ENCODE measurements around the gene RPRD1A. TPM values are rescaled to one million over a fixed set of nuclear protein-coding genes. Genes with fewer than 3 reads are reported as not detected.

RPRD1A gene
- total and polyA plus RNA-seq, 9 of the 15 experiments (the other 6 are each of a cell fraction or from before 2014, with no cell fraction given): 30.2 to 142 (median 66.0) TPM

DNA sequence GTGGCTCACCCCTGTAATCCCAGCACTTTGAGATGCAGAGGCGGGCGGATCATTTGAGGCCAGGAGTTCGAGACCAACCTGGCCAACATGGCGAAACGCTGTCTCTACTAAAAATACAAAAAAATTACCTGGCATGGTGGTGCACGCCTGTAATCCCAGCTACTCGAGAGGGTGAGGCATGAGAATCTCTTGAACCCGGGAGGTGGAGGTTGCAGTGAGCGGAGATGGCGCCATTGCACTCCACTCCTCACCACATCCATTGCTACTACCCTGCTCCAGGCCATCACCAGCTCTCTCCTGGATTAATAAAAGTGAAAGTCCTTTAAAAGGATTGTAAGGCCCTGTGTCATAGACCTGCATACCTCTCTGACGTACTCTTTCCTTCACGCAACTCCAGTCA is 93.7 kb downstream of the RPRD1A start:
- Histone ChIP-seq H3K4me3 (peak overlapping the region; percentile 87), H3K36me3 (ENCODE audit: control insufficient read depth, insufficient read depth, low read length) (peaks cover 51% of the 10 kb centered on the region), H3K4me1 (replicated peaks in 1 of 2; ENCODE audit: control insufficient read depth in 2 of 2, insufficient read depth in 2 of 2, low read length in 2 of 2) (peaks cover 11 to 13% of the 10 kb centered on the region in 2 experiments; a peak in 2 of 5 replicates), H3K27ac (ENCODE audit: extremely low read depth, low read depth, low read length) (no peak overlapping the region; the same call in 2 of the 3 replicates), H3K27me3 (ENCODE audit: control insufficient read depth in 2 of 2, insufficient read depth in 2 of 2, low read length in 2 of 2) (no peaks in the 10 kb centered on the region), H3K9ac (ENCODE audit: insufficient read depth in 1 of 2, low read depth in 2 of 2, low read length in 2 of 2) (peak overlapping the region; percentile 74 to 93), H3K79me2 (ENCODE audit: control insufficient read depth, insufficient read depth, low read length) (peaks cover 28% of the 10 kb centered on the region), H2AFZ (ENCODE audit: low read depth, low read length) (no peak overlapping the region), H3K9me3 (replicated peaks; ENCODE audit: control insufficient read depth, insufficient read depth, low read depth, low read length) (no peaks in the 10 kb centered on the region), H4K20me1 (replicated peaks; ENCODE audit: control insufficient read depth, insufficient read depth, low read length) (no peaks in the 10 kb centered on the region), H3K9me1 (ENCODE audit: control insufficient read depth, insufficient read depth, low read length) (no peaks in the 10 kb centered on the region), H3K4me2 (ENCODE audit: insufficient read depth, low read length) (peak overlapping the region; percentile 91)
- no peak for DNase-seq (ENCODE audit: extremely low read depth in 1 of 4, low spot score in 3 of 4)
- CTCF ChIA-PET (ENCODE audit: low intra/inter-chr PET ratio): no interaction called here
- no peak for TF ChIP-seq ZHX1 (conservative IDR thresholded peaks at IDR 0.05; ENCODE audit: low read length)
- TF ChIP-seq, protein P1, sequence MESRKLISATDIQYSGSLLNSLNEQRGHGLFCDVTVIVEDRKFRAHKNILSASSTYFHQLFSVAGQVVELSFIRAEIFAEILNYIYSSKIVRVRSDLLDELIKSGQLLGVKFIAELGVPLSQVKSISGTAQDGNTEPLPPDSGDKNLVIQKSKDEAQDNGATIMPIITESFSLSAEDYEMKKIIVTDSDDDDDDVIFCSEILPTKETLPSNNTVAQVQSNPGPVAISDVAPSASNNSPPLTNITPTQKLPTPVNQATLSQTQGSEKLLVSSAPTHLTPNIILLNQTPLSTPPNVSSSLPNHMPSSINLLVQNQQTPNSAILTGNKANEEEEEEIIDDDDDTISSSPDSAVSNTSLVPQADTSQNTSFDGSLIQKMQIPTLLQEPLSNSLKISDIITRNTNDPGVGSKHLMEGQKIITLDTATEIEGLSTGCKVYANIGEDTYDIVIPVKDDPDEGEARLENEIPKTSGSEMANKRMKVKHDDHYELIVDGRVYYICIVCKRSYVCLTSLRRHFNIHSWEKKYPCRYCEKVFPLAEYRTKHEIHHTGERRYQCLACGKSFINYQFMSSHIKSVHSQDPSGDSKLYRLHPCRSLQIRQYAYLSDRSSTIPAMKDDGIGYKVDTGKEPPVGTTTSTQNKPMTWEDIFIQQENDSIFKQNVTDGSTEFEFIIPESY (CRISPR knock-in tag; IDR thresholded peaks at IDR 0.05): 0 out of 2 replicates have a peak, but pooled peaks have one; percentile 25
- POLR2A ChIA-PET: interaction anchor here (1.9 kb wide), 1 partner anchor 10 kb away, joined by 8 read pairs; no protein-coding TSS in a partner anchor
- ATAC-seq: no peak
- no peak for FAIRE-seq
- no TSS peak for BruUV-seq (replicated peaks)
- in situ Hi-C loops (cut with MboI): no loop called here
- intact Hi-C loops (cut with micrococcal nuclease): loop anchor here (2.0 kb wide), 1 partner anchor 155 kb away; the partner anchor contains the start of genes ELP2 and SLC39A6
- WGBS (ENCODE audit: insufficient coverage, low coverage, missing lambda C conversion rate): 65% methylated on average over 12 of the region's 12 CpGs
